Measurements from ENCODE around the gene CFAP97D1. TPM values are rescaled to one million over a fixed set of nuclear protein-coding genes. Genes with fewer than 3 reads are reported as not detected.

CFAP97D1 gene
- total and polyA plus RNA-seq, 2 experiments from 2014 or later = not detected

DNA sequence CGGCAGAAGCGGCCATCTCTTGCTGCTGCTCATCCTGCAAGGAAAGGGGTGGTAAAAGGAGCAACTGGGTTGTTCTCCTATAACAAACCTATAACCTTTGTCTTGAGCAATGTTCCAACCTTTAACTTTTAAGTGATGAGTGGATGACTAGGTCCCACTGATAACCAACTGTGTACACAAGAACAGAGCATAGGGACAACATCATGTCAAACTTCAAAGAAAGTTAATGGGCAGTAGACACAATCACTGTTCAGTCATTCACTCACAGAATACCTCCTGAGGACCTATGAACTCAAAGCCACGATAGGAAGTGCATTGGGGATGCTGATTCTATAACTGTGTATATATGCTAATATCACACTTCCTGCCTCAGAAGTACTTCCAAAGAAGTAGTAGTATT is 21.6 kb downstream of the CFAP97D1 start:
- 90 to 91% methylated on average over 3 of the region's 3 CpGs for WGBS, 2 experiments (ENCODE audit: low coverage in 1 of 2, low lambda C conversion rate in 2 of 2, missing lambda C conversion rate in 2 of 2)
- peaks cover 7% of the 10 kb centered on the region; the same call in 1 of the 2 replicates for H3K4me1 ChIP-seq (ENCODE audit: insufficient read depth)
- no peak overlapping the region for H3K9ac ChIP-seq
- H3K27me3 ChIP-seq (replicated peaks; ENCODE audit: insufficient read depth) = no peaks in the 10 kb centered on the region
- H3K79me2 ChIP-seq (ENCODE audit: insufficient read depth) = no peaks in the 10 kb centered on the region
- H3K4me2 ChIP-seq (ENCODE audit: unreplicated experiment) = no peak overlapping the region
- peaks cover 5% of the 10 kb centered on the region; the same call in 1 of the 2 replicates for H3K36me3 ChIP-seq (ENCODE audit: low read depth)
- in situ Hi-C loops (cut with MboI) = no loop called here
- no peak overlapping the region for H3K4me3 ChIP-seq
- H3K9me2 ChIP-seq (ENCODE audit: insufficient read depth) = no peaks in the 10 kb centered on the region
- H3K27ac ChIP-seq = no peak overlapping the region
- H4K20me1 ChIP-seq (ENCODE audit: insufficient read depth) = no peaks in the 10 kb centered on the region
- peaks cover 19% of the 10 kb centered on the region for H3F3A ChIP-seq (ENCODE audit: insufficient read depth)
- TF ChIP-seq EZH2 (IDR thresholded peaks at IDR 0.05; ENCODE audit: insufficient read depth, poor library complexity, severe bottlenecking) = no peak
- TF ChIP-seq EZH2phosphoT487 (IDR thresholded peaks at IDR 0.05; ENCODE audit: insufficient read depth, low read depth) = no peak
- DNase-seq = no peak
- H3K9me3 ChIP-seq (ENCODE audit: low read depth) = no peaks in the 10 kb centered on the region
- no peak overlapping the region for H2AFZ ChIP-seq

DNA sequence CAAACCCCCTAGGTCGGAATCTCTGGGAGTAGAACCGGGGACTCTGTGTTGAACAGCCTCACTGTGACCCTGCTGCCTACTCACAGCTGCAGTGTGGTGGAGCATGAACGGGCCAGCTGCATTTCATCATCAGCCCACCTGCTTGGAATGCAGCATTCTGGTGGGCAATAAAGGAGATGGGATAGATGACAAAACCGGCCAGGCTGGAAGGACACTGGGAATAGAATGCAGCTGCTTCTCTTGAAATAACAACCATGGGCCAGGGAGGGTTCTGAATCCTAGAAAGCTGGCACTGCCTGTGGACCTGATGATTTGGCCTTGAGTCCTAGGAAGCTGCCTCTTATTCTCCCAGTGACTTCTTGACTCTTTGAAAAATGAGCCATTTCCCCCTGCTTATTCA is 23.5 kb downstream of the CFAP97D1 start:
- peaks cover 7% of the 10 kb centered on the region; the same call in 1 of the 2 replicates for H3K4me1 ChIP-seq (ENCODE audit: insufficient read depth)
- no peak overlapping the region for H3K9ac ChIP-seq
- no peaks in the 10 kb centered on the region for H3K9me3 ChIP-seq (ENCODE audit: low read depth)
- TF ChIP-seq EZH2phosphoT487 (IDR thresholded peaks at IDR 0.05; ENCODE audit: insufficient read depth, low read depth) = no peak
- no peak for TF ChIP-seq EZH2 (IDR thresholded peaks at IDR 0.05; ENCODE audit: insufficient read depth, poor library complexity, severe bottlenecking)
- H2AFZ ChIP-seq = no peak overlapping the region
- peaks cover 19% of the 10 kb centered on the region for H3F3A ChIP-seq (ENCODE audit: insufficient read depth)
- no peaks in the 10 kb centered on the region for H4K20me1 ChIP-seq (ENCODE audit: insufficient read depth)
- peaks cover 6% of the 10 kb centered on the region; the same call in 1 of the 2 replicates for H3K36me3 ChIP-seq (ENCODE audit: low read depth)
- in situ Hi-C loops (cut with MboI) = no loop called here
- H3K27ac ChIP-seq = no peak overlapping the region
- H3K27me3 ChIP-seq (replicated peaks; ENCODE audit: insufficient read depth) = no peaks in the 10 kb centered on the region
- H3K4me3 ChIP-seq = no peak overlapping the region
- H3K4me2 ChIP-seq (ENCODE audit: unreplicated experiment) = no peak overlapping the region
- no peaks in the 10 kb centered on the region for H3K79me2 ChIP-seq (ENCODE audit: insufficient read depth)
- DNase-seq = peak; percentile 27
- H3K9me2 ChIP-seq (ENCODE audit: insufficient read depth) = no peaks in the 10 kb centered on the region
- 69 to 70% methylated on average over 4 of the region's 4 CpGs for WGBS, 2 experiments (ENCODE audit: low coverage in 1 of 2, low lambda C conversion rate in 2 of 2, missing lambda C conversion rate in 2 of 2)

GRCh38 chr17:43805117-43805516 is 24.9 kb downstream of the CFAP97D1 start:
- no peak overlapping the region for H3K27ac ChIP-seq
- no peak for DNase-seq
- H2AFZ ChIP-seq = no peak overlapping the region
- H3K4me3 ChIP-seq = no peak overlapping the region
- no peaks in the 10 kb centered on the region for H3K9me3 ChIP-seq (ENCODE audit: low read depth)
- H3K4me2 ChIP-seq (ENCODE audit: unreplicated experiment) = no peak overlapping the region
- H3F3A ChIP-seq (ENCODE audit: insufficient read depth) = peaks cover 19% of the 10 kb centered on the region
- peaks cover 7% of the 10 kb centered on the region; the same call in 1 of the 2 replicates for H3K4me1 ChIP-seq (ENCODE audit: insufficient read depth)
- H3K27me3 ChIP-seq (replicated peaks; ENCODE audit: insufficient read depth) = no peaks in the 10 kb centered on the region
- no peaks in the 10 kb centered on the region for H3K9me2 ChIP-seq (ENCODE audit: insufficient read depth)
- in situ Hi-C loops (cut with MboI) = no loop called here
- H3K36me3 ChIP-seq (ENCODE audit: low read depth) = peaks cover 12% of the 10 kb centered on the region; the same call in 1 of the 2 replicates
- H3K79me2 ChIP-seq (ENCODE audit: insufficient read depth) = no peaks in the 10 kb centered on the region
- no peaks in the 10 kb centered on the region for H4K20me1 ChIP-seq (ENCODE audit: insufficient read depth)
- TF ChIP-seq EZH2phosphoT487 (IDR thresholded peaks at IDR 0.05; ENCODE audit: insufficient read depth, low read depth) = no peak
- TF ChIP-seq EZH2 (IDR thresholded peaks at IDR 0.05; ENCODE audit: insufficient read depth, poor library complexity, severe bottlenecking) = no peak
- no peak overlapping the region for H3K9ac ChIP-seq

DNA sequence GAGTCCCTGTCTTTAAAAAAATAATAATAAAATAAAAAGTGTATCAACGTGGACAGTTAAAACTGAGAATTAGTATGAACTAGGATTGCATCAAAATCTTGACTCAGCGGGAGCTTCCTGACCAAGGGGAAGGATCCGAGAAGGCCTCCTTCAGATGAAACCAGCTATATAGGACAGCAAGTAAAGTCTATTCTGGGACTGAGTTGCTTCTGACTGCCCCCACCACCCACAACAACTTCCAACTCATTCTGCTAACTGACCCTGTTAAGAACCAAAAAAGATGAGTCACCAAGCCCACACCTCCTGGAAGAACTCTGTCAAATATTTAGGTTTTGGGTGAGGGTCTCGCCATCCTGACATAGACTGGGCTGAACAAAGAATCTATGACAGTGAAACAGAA is 27.8 kb downstream of the CFAP97D1 start:
- 92 to 98% methylated on average over 4 of the region's 4 CpGs for WGBS, 2 experiments (ENCODE audit: low coverage in 1 of 2, low lambda C conversion rate in 2 of 2, missing lambda C conversion rate in 2 of 2)
- in situ Hi-C loops (cut with MboI) = no loop called here
- H3K9ac ChIP-seq = no peak overlapping the region

GRCh38 chr17:43809121-43809520 is 28.9 kb downstream of the CFAP97D1 start:
- Histone ChIP-seq H3K27me3 (replicated peaks; ENCODE audit: insufficient read depth) (no peaks in the 10 kb centered on the region), H3K4me1 (ENCODE audit: insufficient read depth) (peaks cover 1% of the 10 kb centered on the region; the same call in 1 of the 2 replicates), H3K9ac (no peak overlapping the region), H3K27ac (no peak overlapping the region), H2AFZ (no peak overlapping the region), H3K9me3 (ENCODE audit: low read depth) (no peaks in the 10 kb centered on the region), H3F3A (ENCODE audit: insufficient read depth) (peaks cover 15% of the 10 kb centered on the region), H3K4me2 (ENCODE audit: unreplicated experiment) (no peak overlapping the region), H3K9me2 (ENCODE audit: insufficient read depth) (no peaks in the 10 kb centered on the region), H3K79me2 (ENCODE audit: insufficient read depth) (no peaks in the 10 kb centered on the region), H4K20me1 (ENCODE audit: insufficient read depth) (no peaks in the 10 kb centered on the region), H3K36me3 (ENCODE audit: low read depth) (peaks cover 13% of the 10 kb centered on the region), H3K4me3 (no peak overlapping the region)
- no peak for TF ChIP-seq EZH2 (IDR thresholded peaks at IDR 0.05; ENCODE audit: insufficient read depth, poor library complexity, severe bottlenecking)
- no peak for TF ChIP-seq EZH2phosphoT487 (IDR thresholded peaks at IDR 0.05; ENCODE audit: insufficient read depth, low read depth)
- in situ Hi-C loops (cut with MboI) = no loop called here
- 93 to 94% methylated on average over 5 of the region's 5 CpGs for WGBS, 2 experiments (ENCODE audit: low coverage in 1 of 2, low lambda C conversion rate in 2 of 2, missing lambda C conversion rate in 2 of 2)
- no peak for DNase-seq

More for the DNA sequence above, 27.8 kb downstream of the CFAP97D1 start:
- Histone ChIP-seq H3K36me3 (ENCODE audit: low read depth) (peaks cover 12% of the 10 kb centered on the region; the same call in 1 of the 2 replicates), H4K20me1 (ENCODE audit: insufficient read depth) (no peaks in the 10 kb centered on the region), H3K4me2 (ENCODE audit: unreplicated experiment) (no peak overlapping the region), H3K4me3 (no peak overlapping the region), H2AFZ (no peak overlapping the region), H3K4me1 (ENCODE audit: insufficient read depth) (peaks cover 7% of the 10 kb centered on the region; the same call in 1 of the 2 replicates), H3F3A (ENCODE audit: insufficient read depth) (peaks cover 19% of the 10 kb centered on the region), H3K79me2 (ENCODE audit: insufficient read depth) (no peaks in the 10 kb centered on the region), H3K27ac (no peak overlapping the region), H3K27me3 (replicated peaks; ENCODE audit: insufficient read depth) (no peaks in the 10 kb centered on the region), H3K9me2 (ENCODE audit: insufficient read depth) (no peaks in the 10 kb centered on the region), H3K9me3 (ENCODE audit: low read depth) (no peaks in the 10 kb centered on the region)
- TF ChIP-seq EZH2phosphoT487 (IDR thresholded peaks at IDR 0.05; ENCODE audit: insufficient read depth, low read depth) (no peak), EZH2 (IDR thresholded peaks at IDR 0.05; ENCODE audit: insufficient read depth, poor library complexity, severe bottlenecking) (no peak)
- no peak for DNase-seq

All from GM23248 (cell line).